ENCODE data around the gene C19orf81. TPM values are rescaled to one million over a fixed set of nuclear protein-coding genes. Genes with fewer than 3 reads are reported as not detected.
A peak's percentile ranks its signal among the peaks of the same experiment; 100 is the strongest.

The C19orf81 gene
- total RNA-seq, 2 donors from 2014 or later = 4.3 to 33.2 TPM

DNA sequence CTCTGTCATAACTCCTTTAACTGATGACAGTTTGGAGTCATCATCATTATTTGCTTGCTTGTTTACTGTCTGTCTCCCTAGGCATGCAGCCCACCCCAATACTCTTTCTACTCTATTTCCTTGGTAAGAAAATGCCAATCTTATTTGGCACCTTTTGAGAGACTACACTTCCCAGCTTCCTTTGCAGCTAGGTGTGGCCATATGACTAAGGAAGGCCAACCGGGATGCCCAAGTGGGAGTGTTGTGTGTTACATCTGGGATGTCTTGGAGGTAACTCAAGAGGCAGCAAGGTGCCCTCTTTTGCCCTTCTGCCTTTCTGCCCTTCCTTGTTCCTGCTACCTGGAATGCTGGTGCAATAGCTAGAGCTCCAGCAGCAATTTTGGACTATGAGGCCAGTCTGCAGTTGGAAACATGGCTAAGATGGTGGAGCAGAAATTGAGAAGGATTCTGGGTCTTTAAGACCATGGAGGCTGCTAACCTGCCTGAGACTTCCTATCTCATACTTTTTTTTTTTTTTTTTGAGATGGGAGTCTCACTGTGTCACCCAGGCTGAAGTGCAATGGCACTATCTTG, 27.5 kb downstream of the C19orf81 start:
- no peak overlapping the region for H3K4me3 ChIP-seq
- no peaks in the 10 kb centered on the region for H3K27me3 ChIP-seq (replicated peaks; ENCODE audit: insufficient read depth)
- DNase-seq (ENCODE audit: low spot score) = no peak
- WGBS = 59% methylated on average over 1 of the region's 1 CpG
- intact Hi-C loops (cut with DNase I) = no loop called here
- H3K9me3 ChIP-seq = no peaks in the 10 kb centered on the region
- TF ChIP-seq POLR2A (IDR thresholded peaks at IDR 0.05) = no peak
- no peak for TF ChIP-seq POLR2AphosphoS5 (IDR thresholded peaks at IDR 0.05)
- TF ChIP-seq, protein P1, sequence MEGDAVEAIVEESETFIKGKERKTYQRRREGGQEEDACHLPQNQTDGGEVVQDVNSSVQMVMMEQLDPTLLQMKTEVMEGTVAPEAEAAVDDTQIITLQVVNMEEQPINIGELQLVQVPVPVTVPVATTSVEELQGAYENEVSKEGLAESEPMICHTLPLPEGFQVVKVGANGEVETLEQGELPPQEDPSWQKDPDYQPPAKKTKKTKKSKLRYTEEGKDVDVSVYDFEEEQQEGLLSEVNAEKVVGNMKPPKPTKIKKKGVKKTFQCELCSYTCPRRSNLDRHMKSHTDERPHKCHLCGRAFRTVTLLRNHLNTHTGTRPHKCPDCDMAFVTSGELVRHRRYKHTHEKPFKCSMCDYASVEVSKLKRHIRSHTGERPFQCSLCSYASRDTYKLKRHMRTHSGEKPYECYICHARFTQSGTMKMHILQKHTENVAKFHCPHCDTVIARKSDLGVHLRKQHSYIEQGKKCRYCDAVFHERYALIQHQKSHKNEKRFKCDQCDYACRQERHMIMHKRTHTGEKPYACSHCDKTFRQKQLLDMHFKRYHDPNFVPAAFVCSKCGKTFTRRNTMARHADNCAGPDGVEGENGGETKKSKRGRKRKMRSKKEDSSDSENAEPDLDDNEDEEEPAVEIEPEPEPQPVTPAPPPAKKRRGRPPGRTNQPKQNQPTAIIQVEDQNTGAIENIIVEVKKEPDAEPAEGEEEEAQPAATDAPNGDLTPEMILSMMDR (IDR thresholded peaks at IDR 0.05) = no peak
- no peaks in the 10 kb centered on the region for H3K36me3 ChIP-seq
- no peak overlapping the region for H3K27ac ChIP-seq
- no peaks in the 10 kb centered on the region for H3K4me1 ChIP-seq (replicated peaks)

DNA sequence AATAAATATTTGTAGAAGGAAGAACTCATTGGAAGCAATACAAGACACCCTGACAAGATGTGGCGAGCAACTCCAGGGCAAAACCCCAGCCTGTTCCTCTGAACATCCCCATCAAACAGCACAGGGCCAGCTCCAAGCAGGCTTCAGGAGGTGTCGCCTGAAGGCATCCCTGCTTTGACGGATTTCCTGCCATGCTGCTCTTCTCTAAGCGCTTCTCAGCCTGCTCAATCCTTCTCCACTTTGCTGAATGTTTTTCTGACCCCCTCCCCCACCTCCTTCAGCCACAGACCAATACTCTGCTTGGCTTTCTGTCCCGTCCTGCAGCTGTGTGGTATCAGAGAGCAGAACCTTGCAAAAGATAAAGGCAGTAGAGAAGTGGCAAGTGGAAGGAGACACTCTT, 28.4 kb downstream of the C19orf81 start:
- Histone ChIP-seq H3K27ac (no peak overlapping the region), H3K9me3 (no peaks in the 10 kb centered on the region), H3K27me3 (replicated peaks; ENCODE audit: insufficient read depth) (no peaks in the 10 kb centered on the region), H3K4me1 (replicated peaks) (no peaks in the 10 kb centered on the region), H3K4me3 (no peak overlapping the region), H3K36me3 (no peaks in the 10 kb centered on the region)
- 56% methylated on average over 5 of the region's 5 CpGs for whole genome bisulfite sequencing
- TF ChIP-seq POLR2A (IDR thresholded peaks at IDR 0.05) (no peak), POLR2AphosphoS5 (IDR thresholded peaks at IDR 0.05) (no peak)
- intact Hi-C loops (cut with DNase I) = no loop called here
- no peak for DNase-seq (ENCODE audit: low spot score)

DNA sequence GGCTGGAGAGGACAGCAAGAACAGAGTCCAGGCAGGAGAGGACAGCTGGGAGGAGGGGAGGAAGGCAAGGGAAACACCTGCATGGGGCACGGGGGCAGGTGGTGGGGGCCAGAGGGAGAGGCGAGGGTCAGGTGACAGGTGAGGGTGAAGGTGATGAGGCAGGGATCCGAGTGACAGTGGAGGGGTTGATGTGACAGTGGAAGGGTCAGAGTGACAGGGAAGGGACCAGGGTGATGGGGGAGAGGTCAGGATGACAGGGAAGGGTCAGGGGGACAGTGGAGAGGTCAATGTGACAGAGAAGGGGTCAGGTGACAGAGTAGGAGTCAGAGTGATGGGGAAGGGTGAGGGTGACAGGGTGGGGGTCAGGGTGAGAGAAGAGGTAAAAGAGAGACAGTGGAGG, 29.1 kb downstream of the C19orf81 start:
- intact Hi-C loops (cut with DNase I) = no loop called here
- Histone ChIP-seq H3K27ac (no peak overlapping the region), H3K27me3 (replicated peaks; ENCODE audit: insufficient read depth) (no peaks in the 10 kb centered on the region), H3K9me3 (no peaks in the 10 kb centered on the region), H3K4me1 (replicated peaks) (no peaks in the 10 kb centered on the region), H3K36me3 (no peaks in the 10 kb centered on the region), H3K4me3 (no peak overlapping the region)
- no peak for DNase-seq (ENCODE audit: low spot score)
- no peak for TF ChIP-seq POLR2A (IDR thresholded peaks at IDR 0.05)
- no peak for TF ChIP-seq POLR2AphosphoS5 (IDR thresholded peaks at IDR 0.05)
- TF ChIP-seq, protein P1 (IDR thresholded peaks at IDR 0.05) = no peak
- WGBS = 46% methylated on average over 3 of the region's 3 CpGs

DNA sequence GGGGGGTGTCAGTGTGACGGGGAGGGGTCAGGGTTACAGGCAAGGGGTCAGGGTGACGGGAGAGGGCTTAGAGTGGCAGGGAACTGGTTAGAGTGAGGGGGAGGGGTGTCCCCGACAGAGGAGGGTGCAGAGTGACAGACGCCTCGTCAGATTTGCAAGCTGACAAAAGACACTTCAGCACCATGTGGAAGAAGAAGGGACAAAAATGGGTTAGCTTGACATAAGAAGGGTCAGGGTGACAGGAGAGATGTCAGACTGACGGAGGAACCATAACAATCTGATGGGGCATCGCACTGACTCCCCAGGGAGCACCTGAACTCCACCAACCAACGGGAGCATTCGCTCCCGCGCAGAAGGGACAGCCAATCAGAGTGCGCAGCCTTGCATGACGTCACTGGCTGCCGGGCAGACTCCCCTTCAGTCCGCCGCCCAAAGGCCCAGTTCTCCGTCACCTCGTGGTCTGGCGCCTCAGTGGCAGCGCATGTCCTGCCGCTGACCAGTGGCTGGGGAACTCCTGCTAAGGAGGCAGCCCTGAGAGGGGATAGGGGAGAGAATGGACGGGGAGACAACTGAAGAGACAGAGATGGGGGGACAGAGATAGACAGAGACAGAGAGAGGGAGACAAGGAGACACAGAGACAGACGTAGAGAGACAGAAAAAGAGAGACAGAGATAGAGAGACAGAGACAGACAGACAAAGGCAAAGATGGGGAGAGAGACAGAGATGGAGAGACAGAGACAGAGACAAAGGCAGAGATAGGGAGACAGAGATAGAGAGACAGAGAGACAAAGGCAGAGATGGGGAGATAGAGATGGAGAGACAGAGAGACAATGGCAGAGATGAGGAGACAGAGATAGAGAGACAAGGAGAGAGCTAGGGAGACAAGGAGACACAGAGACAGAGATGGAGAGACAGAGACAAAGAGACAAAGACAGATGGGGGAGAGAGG, 30.2 kb downstream of the C19orf81 start:
- Histone ChIP-seq H3K4me3 (no peak overlapping the region), H3K36me3 (no peaks in the 10 kb centered on the region), H3K27ac (no peak overlapping the region), H3K9me3 (no peaks in the 10 kb centered on the region), H3K4me1 (replicated peaks) (no peaks in the 10 kb centered on the region), H3K27me3 (replicated peaks; ENCODE audit: insufficient read depth) (no peaks in the 10 kb centered on the region)
- 12% methylated on average over 23 of the region's 23 CpGs for WGBS
- TF ChIP-seq, protein P1 (IDR thresholded peaks at IDR 0.05) = no peak
- TF ChIP-seq POLR2AphosphoS5 (IDR thresholded peaks at IDR 0.05) (no peak), POLR2A (IDR thresholded peaks at IDR 0.05) (no peak)
- peak; percentile 61 for DNase-seq (ENCODE audit: low spot score)
- intact Hi-C loops (cut with DNase I) = no loop called here

DNA sequence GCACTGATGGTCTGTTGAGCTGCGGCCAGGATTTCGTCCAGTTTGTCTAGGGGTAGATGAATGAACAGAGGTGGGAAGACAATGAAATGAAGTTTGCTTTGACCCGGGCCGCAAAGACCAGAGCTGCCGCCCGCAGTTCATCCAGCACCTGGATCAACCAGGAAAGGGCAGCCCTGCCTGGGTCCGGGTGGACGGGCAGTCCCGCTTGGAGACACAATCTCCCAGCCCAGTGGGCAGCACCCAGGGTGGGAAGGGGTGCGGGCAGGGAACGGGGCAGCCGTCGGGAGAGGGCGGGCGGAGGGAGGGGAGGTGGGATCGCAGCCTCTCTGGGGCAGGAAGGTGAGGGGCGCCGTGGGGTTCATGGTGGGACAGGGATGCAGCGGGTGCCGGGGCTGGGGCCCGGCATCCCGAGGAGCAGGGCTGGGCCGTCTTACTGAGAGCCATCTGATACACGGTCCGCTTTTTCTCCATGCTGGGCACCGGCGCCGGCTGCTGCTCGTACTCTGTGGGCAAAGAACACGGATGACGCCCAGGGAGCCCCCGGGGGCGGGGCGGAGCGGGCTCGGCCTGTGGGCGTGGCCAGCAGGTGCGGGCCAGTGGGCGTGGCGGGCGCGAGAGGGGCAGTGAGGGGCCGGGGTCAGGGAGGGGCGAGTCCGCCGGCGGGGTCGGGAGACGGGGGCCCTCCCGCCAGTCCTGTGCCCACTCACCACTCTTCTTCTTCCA, 37.2 kb downstream of the C19orf81 start:
- Histone ChIP-seq H3K4me1 (replicated peaks) (no peaks in the 10 kb centered on the region), H3K27me3 (replicated peaks; ENCODE audit: insufficient read depth) (peaks cover 23% of the 10 kb centered on the region), H3K4me3 (no peak overlapping the region), H3K36me3 (no peaks in the 10 kb centered on the region), H3K9me3 (no peaks in the 10 kb centered on the region), H3K27ac (no peak overlapping the region)
- DNase-seq (ENCODE audit: low spot score) = no peak
- TF ChIP-seq POLR2A (IDR thresholded peaks at IDR 0.05) = no peak
- TF ChIP-seq, protein P1 (IDR thresholded peaks at IDR 0.05) = no peak
- no peak for TF ChIP-seq POLR2AphosphoS5 (IDR thresholded peaks at IDR 0.05)
- WGBS = 26% methylated on average over 48 of the region's 50 CpGs
- intact Hi-C loops (cut with DNase I) = no loop called here

Data from prostate gland (tissue), 2 donors.